RPMI7951 (cell line): ENCODE data around the gene MAP3K2. TPM values are rescaled to one million over a fixed set of nuclear protein-coding genes. Genes with fewer than 3 reads are reported as not detected.

Source experiments
- DNase-seq: peaks from one replicate; pipeline ENCODE4 v3.0.0-alpha.2; 2012; ENCODE audit warnings: low read depth
- total RNA-seq: library from RNA; depleted of rRNA; stranded (reverse); fragments of >200 nt; shearing (Covaris generic); gene quantifications from 2 replicates; pipeline ENCODE4 v1.2.3, GENCODE V29; 2014; rRNA removed

The MAP3K2 gene
- total RNA-seq, 1 experiment from 2014 or later, result 27.0 TPM

DNA sequence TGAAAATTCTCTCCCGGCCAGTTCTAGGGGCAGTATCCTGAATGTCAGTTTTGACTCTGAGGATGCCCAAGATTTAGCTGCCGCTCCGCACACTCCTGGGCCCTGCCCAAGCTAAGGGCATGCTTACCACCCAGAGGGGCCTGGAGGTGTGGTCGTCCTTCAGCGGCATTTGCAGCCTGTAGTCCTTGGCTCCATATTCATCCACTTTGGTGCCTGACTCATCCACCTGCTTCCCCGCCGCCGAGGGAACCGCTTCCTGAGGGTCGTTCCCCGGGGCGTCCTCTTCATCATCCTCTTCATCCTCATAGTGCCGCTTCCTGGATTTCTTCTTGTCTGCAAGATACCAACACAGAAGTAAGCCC, 94.4 kb downstream of the MAP3K2 start:
- DNase-seq, result peak; percentile 18

GRCh38 chr2:127288274-127288673, 99.5 kb downstream of the MAP3K2 start:
- no peak for DNase-seq

GRCh38 chr2:127283275-127283674, 104.5 kb downstream of the MAP3K2 start:
- DNase-seq, result no peak

- DNase-seq, result no peak
Observed at GRCh38 chr2:127280693-127281092, 107.1 kb downstream of the MAP3K2 start.

GRCh38 chr2:127279781-127280180, 108.0 kb downstream of the MAP3K2 start:
- no peak for DNase-seq

DNA sequence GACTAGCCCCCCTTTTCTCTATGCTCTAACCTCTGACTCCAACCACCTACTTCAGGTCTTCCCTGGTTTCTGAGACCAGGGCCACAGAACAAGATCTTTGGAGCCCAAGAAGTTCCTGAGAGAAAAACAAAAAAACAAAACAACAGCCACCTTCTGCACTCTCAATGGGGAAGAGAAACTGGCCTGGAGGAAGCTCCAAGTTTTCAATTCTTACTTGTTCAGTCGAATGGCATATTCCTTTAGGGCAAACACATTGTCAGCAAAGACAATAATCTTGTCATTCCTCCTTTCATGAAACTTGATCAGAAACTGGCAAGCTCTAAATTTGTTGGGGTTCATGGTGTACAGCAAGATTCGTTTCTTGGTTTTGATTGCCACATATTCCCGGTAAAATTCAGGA, 108.8 kb downstream of the MAP3K2 start:
- DNase-seq, result no peak

- no peak for DNase-seq
Observed at GRCh38 chr2:127277028-127277427, 110.7 kb downstream of the MAP3K2 start.

DNA sequence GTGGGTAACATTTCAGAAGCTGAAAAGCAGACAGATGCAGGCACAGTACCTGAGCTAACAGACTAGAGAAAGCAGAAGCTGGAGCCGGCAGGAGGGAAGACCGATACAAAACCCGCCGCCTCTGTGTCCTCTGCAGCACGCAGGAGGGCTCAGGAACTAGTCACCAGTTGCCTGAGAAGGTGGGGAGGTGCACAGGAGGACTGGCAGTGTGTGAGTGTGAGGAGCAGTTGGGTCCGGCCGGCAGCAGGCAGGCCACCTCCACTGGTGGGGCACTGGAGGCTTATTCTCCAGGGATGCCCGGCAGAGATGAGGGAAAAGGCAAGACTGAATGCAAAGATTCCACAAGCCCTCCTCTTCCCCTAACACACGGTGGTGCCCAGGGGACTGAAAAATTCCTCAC, 112.0 kb downstream of the MAP3K2 start:
- no peak for DNase-seq

- DNase-seq, result no peak
Observed at GRCh38 chr2:127275356-127275755, 112.4 kb downstream of the MAP3K2 start.

- no peak for DNase-seq
Observed at GRCh38 chr2:127270663-127271062, 117.1 kb downstream of the MAP3K2 start.

- DNase-seq, result no peak
Observed at GRCh38 chr2:127261804-127262406, 125.9 kb downstream of the MAP3K2 start.

DNA sequence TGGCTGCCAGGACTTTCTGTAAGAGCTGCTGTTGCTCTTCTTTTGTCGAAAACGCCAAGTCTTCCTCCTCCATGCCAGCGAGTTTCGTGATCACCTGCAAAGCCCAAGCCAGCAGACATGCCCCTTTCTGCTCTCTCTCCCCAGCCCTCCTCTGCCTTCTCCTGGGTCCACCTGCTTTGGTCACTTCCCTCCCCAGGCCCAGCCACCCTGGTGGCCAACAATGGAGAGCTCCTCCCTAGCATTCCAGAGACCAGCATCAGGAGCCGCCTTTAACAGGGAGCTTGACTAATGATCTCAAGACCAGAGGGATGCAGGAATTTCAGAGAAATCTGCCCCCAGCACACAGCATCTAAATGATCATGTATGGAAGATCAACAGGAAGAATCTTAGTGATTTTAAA, 128.4 kb downstream of the MAP3K2 start:
- no peak for DNase-seq

DNA sequence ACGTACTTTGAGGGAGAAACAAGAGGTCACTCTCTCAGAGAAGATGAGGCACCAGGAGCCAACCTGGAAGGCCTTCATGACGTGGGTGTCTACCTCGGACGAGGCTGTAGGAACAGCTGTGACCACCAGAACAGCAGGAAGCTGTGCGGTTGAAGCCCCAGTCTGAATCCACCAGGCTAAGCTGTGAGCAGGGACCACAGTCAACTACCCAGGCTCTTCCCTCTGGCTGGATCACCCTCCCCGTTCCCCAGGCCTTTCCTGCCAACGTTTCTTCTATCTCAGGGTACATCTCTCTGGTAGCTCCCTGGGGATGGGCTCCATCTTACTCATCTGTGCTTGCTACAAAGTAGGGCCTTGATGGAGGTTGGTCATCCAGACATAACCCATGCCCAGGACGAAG, 130.9 kb downstream of the MAP3K2 start:
- DNase-seq, result no peak

DNA sequence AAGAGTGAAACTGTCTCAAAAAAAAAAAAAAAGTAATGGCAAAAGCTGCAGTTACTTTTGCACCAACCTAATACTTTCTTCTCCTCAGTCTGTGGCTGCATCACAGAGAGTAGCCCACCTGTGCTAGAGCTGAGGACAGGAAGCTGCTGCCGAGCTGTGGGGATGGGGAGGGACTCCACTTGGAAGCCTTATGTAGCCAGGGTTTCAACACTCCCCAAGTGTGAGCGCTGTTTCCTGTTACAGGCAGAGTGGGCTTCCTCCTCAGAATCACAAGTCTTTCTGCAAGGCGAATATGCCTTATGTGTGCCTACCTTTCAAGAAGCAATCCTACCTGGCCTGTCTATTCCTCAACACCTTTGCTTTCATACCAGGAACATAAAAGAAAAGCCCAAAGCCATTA, 131.4 kb downstream of the MAP3K2 start:
- DNase-seq, result no peak

DNA sequence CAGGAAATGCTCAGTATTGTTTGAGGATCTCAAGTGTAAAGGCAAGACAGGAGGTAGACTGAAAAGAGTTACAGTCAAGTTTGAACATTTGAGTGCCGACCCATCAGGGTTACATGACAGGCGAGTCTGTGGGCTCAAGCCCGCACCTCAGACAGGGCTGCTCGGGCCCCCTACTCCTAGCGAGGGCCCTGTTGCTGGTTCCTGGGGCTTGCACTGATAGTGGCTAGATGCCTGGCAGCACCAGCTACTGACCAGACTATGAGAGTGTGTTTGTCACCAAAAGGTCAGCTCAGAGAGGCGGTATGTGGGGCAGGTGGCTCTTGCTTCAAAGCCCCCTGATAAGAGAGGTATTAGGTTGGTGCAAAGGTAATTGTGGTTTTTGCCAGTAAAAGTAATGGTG, 132.1 kb downstream of the MAP3K2 start:
- no peak for DNase-seq

- DNase-seq, result peak; percentile 35
Observed at GRCh38 chr2:127255146-127255545, 132.6 kb downstream of the MAP3K2 start.

DNA sequence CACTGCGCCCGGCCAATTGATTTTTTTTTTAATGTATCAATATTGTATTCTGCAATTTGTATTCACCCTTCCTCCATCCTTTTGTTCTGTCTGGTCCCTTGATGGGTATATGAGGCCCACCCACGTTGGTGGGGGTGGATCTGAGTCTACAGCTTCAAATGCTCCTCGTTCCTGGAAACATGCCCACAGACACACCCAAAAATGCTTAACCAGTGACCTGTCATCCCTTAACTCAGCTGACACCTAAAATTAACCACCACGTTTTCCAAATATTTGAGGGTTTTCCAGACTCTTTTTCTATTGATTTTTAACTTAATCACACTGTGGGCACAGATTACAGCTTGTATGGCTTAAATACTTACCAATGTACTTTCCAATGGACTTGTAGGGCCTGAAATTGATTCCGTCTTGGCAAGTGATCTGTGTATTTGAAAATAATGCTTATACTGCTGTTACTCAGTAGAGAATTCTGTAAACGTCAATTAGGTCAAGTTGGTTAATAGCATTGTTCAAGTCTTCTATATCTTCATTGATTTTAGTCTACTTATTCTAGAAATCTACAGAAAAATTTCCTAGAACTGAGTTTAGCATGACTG, 133.3 kb downstream of the MAP3K2 start:
- peak; percentile 48 for DNase-seq

Other genes with a start within 250 kb of the MAP3K2 start
- 3.5 TPM in 2 replicates for gene CYP27C1, start 167.7 kb downstream of the MAP3K2 start, total RNA-seq
- gene ERCC3, start 93.8 kb downstream of the MAP3K2 start, total RNA-seq, result 43.1 and 45.1 TPM in 2 replicates
- 0.48 TPM in 1 of 2 replicates, not detected in the other for gene PROC, start 30.5 kb upstream of the MAP3K2 start, total RNA-seq
- 53.9 and 54.0 TPM in 2 replicates for gene IWS1, start 138.5 kb upstream of the MAP3K2 start, total RNA-seq
- 11.3 and 12.7 TPM in 2 replicates for gene MYO7B, start 147.7 kb upstream of the MAP3K2 start, total RNA-seq